HG02870 (cell line): ENCODE measurements around the gene ADGRD1.

ENCODE experiments used
- ATAC-seq: cut with Tn5 transposase; IDR thresholded peaks from one replicate; pipeline ENCODE4 v1.9.1; 2021; ENCODE audit warnings: mild to moderate bottlenecking, moderate library complexity; ENCODE audit not compliant: unreplicated experiment

Gene ADGRD1

GRCh38 chr12:131038961-131039950, 85.5 kb downstream of the ADGRD1 start:
- ATAC-seq: no peak

- no peak for ATAC-seq
These were observed 86.8 kb downstream of the ADGRD1 start for GRCh38 chr12:131040491-131040890.

GRCh38 chr12:131041216-131041967, 87.7 kb downstream of the ADGRD1 start:
- ATAC-seq: no peak

GRCh38 chr12:131041968-131042833, 88.5 kb downstream of the ADGRD1 start:
- no peak for ATAC-seq

GRCh38 chr12:131042834-131043245, 89.1 kb downstream of the ADGRD1 start:
- no peak for ATAC-seq

GRCh38 chr12:131043401-131043871, 89.7 kb downstream of the ADGRD1 start:
- ATAC-seq: no peak

GRCh38 chr12:131044136-131044535, 90.4 kb downstream of the ADGRD1 start:
- ATAC-seq: no peak

- ATAC-seq: no peak
These were observed 91.2 kb downstream of the ADGRD1 start for GRCh38 chr12:131044760-131045381.

GRCh38 chr12:131045705-131046460, 92.2 kb downstream of the ADGRD1 start:
- ATAC-seq: no peak

GRCh38 chr12:131046813-131047788, 93.4 kb downstream of the ADGRD1 start:
- no peak for ATAC-seq

- no peak for ATAC-seq
These were observed 94.3 kb downstream of the ADGRD1 start for GRCh38 chr12:131047789-131048610.

GRCh38 chr12:131048611-131048990, 94.9 kb downstream of the ADGRD1 start:
- no peak for ATAC-seq

- ATAC-seq: no peak
These were observed 95.3 kb downstream of the ADGRD1 start for GRCh38 chr12:131049002-131049401.

GRCh38 chr12:131049549-131050339, 96.0 kb downstream of the ADGRD1 start:
- no peak for ATAC-seq

- no peak for ATAC-seq
These were observed 96.9 kb downstream of the ADGRD1 start for GRCh38 chr12:131050463-131051154.

GRCh38 chr12:131051155-131051473, 97.4 kb downstream of the ADGRD1 start:
- no peak for ATAC-seq
